ENCODE measurements around the gene ST6GAL1.

Gene ST6GAL1

DNA sequence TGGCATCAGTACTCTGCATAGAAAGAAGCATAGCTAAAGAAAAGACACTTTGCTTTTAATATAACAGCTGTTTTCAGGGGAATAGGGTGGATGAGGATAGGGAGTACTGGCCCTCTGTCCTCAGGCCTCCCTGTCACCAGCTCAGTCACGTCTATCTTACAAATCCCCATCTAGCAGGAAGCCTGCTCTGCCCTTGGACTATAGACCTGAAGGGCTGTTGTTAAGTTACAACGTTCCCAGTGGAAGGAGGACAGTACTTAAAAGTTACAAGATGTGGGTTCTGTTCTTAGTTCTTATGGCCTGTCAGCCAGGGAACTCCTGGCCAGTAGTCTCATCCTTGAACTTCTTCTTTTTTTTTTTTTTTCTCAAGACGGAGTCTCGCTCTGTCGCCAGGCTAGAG lies 138.5 kb downstream of the ST6GAL1 start:
- TF ChIP-seq, protein P1, sequence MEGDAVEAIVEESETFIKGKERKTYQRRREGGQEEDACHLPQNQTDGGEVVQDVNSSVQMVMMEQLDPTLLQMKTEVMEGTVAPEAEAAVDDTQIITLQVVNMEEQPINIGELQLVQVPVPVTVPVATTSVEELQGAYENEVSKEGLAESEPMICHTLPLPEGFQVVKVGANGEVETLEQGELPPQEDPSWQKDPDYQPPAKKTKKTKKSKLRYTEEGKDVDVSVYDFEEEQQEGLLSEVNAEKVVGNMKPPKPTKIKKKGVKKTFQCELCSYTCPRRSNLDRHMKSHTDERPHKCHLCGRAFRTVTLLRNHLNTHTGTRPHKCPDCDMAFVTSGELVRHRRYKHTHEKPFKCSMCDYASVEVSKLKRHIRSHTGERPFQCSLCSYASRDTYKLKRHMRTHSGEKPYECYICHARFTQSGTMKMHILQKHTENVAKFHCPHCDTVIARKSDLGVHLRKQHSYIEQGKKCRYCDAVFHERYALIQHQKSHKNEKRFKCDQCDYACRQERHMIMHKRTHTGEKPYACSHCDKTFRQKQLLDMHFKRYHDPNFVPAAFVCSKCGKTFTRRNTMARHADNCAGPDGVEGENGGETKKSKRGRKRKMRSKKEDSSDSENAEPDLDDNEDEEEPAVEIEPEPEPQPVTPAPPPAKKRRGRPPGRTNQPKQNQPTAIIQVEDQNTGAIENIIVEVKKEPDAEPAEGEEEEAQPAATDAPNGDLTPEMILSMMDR (conservative IDR thresholded peaks at IDR 0.05; ENCODE audit: low read depth) = no peak
- CTCF ChIA-PET = interaction anchor here (0.7 kb wide), 1 partner anchor 94 kb away, joined by 3 read pairs; no protein-coding TSS in a partner anchor
- no peak for DNase-seq (ENCODE audit: low spot score)
- H3K27ac ChIP-seq = no peak overlapping the region
- POLR2A ChIA-PET (ENCODE audit: low non-redundant PET) = no interaction called here

DNA sequence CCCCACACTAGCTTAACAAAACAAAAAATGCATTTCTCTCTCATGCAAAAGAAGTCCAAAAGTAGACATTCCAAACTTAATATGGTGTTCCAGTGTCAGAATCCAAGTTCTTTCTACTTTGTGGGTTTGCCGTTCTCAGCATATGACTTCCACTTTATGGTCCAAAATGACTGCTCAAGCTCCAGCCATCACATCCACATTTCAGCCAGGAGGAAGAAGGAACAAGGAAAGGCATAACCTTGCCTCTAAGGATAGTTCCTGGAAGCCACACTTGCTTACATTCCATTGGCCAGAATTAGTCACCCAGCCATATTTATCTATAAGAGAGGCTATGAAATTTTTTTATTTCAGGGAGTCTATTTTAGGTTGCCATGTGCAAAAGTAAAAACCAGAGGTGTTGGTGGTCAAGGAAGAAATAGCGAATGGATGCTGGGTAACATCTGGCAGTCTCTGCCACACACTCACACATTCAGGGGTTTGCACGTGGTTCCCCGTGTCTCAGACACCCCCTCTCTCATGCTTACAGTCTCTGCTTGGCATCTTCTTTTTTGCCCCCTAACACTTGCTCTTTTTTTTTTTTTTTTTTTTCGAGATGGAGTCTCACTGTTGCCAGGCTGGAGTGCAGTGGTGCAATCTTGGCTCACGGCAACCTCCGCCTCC lies 139.7 kb downstream of the ST6GAL1 start:
- ChIA-PET POLR2A (ENCODE audit: low non-redundant PET) (no interaction called here), CTCF (no interaction called here)
- H3K27ac ChIP-seq = no peak overlapping the region
- TF ChIP-seq, protein P1 (conservative IDR thresholded peaks at IDR 0.05; ENCODE audit: low read depth) = no peak
- DNase-seq (ENCODE audit: low spot score) = no peak

DNA sequence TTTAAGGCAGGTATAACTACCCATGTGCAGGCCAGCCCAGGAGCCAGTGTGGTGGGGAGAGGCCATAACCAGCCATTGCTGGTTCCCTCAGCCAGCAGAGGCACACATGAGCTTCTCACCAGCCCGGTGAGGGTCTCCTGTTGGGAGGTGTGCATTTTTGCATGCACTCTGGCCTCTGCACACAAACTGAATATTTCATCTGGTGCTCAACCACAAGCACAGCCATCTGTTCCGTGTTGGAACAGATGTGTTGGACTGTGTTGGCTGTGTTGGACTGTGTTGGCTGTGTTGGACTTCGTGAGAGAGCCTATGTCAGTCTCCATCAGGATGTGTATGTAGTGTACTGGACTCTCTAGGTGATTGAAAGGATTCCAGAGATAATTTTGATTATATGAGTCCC lies 141.8 kb downstream of the ST6GAL1 start:
- no peak overlapping the region for H3K27ac ChIP-seq
- POLR2A ChIA-PET (ENCODE audit: low non-redundant PET) = no interaction called here
- CTCF ChIA-PET = interaction anchor here (0.6 kb wide), 1 partner anchor 93 kb away, joined by 6 read pairs; no protein-coding TSS in a partner anchor
- TF ChIP-seq, protein P1 (conservative IDR thresholded peaks at IDR 0.05; ENCODE audit: low read depth) = no peak
- no peak for DNase-seq (ENCODE audit: low spot score)

DNA sequence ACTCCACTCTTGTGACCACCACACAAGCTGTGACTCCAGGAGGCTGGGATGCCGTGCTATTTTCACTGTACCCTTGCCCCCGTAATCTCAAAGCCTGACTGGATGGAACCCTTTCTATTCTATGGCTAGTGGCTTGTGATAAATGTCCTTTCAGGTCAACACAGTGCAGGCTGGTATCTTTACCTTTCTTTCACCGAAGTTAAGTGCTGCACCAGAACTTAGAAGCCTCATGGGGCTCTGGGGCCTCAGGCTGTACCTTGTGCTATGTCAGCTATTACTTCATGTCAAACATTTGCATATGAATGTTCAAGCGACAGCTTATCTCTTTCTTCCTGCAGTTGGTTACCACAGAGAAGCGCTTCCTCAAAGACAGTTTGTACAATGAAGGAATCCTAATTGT lies 142.2 kb downstream of the ST6GAL1 start:
- H3K27ac ChIP-seq = no peak overlapping the region
- no peak for DNase-seq (ENCODE audit: low spot score)
- ChIA-PET CTCF (interaction anchor here (0.6 kb wide), 1 partner anchor 93 kb away, joined by 6 read pairs; no protein-coding TSS in a partner anchor), POLR2A (ENCODE audit: low non-redundant PET) (no interaction called here)
- TF ChIP-seq, protein P1 (conservative IDR thresholded peaks at IDR 0.05; ENCODE audit: low read depth) = no peak

DNA sequence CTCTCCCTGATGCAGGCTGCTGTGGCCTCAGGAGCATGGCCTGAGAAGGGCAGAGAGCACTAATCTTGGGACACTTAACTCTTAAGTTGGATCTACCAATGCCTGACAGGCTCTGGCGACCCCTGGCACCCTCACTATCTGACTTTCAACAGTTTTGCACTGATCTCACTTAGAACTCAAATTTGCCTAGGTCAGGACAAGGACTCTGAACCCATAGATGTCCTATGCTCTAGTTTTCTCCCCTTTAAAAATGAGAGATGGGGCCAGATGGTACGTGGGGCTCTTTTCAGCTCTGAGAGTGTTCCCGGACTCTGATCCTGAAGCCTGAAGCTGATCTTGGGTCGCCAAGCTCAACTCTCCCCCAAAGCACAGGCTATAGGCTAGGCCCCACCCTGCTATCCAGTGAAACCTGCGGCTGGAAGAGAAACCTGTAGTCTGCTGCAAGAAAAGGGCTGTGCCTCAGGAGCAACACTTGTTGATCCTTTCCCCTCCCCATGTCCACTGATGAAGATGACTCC lies 143.3 kb downstream of the ST6GAL1 start:
- ChIA-PET CTCF (no interaction called here), POLR2A (ENCODE audit: low non-redundant PET) (no interaction called here)
- no peak overlapping the region for H3K27ac ChIP-seq
- no peak for DNase-seq (ENCODE audit: low spot score)
- TF ChIP-seq, protein P1 (conservative IDR thresholded peaks at IDR 0.05; ENCODE audit: low read depth) = no peak

DNA sequence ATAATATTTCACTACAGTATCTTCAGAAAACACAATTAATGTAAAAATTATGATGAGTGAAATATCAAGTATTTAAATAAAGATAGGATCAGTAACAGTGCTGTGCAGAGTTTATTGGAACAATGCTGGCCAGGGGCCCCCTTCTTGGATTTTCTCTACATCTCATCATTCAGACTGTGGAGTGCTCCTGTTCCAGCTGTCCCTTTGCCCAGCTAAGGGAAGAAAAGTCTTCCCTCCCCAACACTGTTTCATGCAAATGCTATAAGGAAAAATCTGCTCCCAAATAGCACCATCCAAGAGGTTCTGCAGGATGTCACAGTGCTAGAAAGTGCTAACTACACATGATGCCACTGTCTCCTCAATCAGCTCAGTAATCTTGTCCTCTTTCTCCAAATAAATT lies 144.5 kb downstream of the ST6GAL1 start:
- TF ChIP-seq, protein P1 (conservative IDR thresholded peaks at IDR 0.05; ENCODE audit: low read depth) = no peak
- POLR2A ChIA-PET (ENCODE audit: low non-redundant PET) = no interaction called here
- H3K27ac ChIP-seq = no peak overlapping the region
- DNase-seq (ENCODE audit: low spot score) = no peak
- CTCF ChIA-PET = interaction anchor here (0.6 kb wide), 1 partner anchor 260 kb away, joined by 4 read pairs; no protein-coding TSS in a partner anchor

Measured in RWPE1 (cell line).